ENCODE results near the gene M6PR.
"Not testable (repeated sequence)": the region's sequence is repeated elsewhere in the genome, so short reads cannot be mapped to it uniquely, and the experiment has no call there.

M6PR gene

GRCh38 chr12:8950702-8951478 is 1.4 kb upstream of the M6PR start:
- no peak for DNase-seq

DNA sequence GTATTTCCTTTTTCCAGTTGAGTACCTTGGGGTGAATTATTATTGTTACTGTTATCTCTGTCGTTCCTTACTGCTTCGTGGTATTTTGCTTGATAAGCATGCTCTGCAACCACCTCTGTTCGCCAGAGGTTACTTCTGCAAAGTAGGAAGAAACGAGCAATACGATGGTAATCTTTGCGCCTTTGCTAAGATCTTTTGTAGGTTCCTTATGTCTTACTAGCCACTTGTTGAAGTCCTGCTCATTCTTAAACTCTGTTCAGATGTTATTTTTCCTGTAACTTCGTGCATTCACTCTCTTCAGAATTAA is 729 bp upstream of the M6PR start:
- no peak for DNase-seq

GRCh38 chr12:8948701-8949341 is 624 bp downstream of the M6PR start:
- no peak for DNase-seq

- DNase-seq: no peak
Measured at GRCh38 chr12:8947737-8948136, 1.7 kb downstream of the M6PR start.

- DNase-seq: no peak
Measured at GRCh38 chr12:8946733-8947132, 2.7 kb downstream of the M6PR start.

DNA sequence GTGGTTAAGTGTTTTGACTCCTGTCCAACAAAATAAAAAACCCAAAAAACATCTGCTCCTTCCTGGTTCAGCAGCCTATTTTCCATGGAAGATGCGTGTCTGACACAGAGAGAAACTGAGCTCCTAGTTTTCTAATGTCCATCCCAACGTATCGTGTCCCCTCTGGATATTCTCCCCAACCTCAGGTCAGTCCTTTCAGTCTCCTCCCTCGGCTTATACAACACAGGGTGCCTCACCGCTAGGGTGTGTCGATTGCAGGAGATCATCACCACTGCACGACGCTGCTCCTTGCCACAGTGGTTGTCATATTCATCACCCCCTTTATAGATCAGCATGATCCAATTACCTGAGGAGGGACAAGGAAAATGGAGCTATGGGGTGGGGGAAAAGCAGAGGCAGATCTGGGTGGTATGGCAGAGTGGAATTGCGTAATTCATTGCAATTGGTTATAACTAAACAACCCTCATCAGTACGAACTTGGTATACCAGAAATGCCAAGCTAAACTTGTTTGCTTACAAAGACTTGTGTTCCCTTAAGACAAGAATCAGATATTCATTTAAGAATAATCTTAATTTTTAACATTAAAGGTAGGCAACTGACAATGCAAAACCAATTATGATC is 5.8 kb downstream of the M6PR start:
- no peak for DNase-seq

GRCh38 chr12:8941691-8942478 is 7.6 kb downstream of the M6PR start:
- DNase-seq: no peak

DNA sequence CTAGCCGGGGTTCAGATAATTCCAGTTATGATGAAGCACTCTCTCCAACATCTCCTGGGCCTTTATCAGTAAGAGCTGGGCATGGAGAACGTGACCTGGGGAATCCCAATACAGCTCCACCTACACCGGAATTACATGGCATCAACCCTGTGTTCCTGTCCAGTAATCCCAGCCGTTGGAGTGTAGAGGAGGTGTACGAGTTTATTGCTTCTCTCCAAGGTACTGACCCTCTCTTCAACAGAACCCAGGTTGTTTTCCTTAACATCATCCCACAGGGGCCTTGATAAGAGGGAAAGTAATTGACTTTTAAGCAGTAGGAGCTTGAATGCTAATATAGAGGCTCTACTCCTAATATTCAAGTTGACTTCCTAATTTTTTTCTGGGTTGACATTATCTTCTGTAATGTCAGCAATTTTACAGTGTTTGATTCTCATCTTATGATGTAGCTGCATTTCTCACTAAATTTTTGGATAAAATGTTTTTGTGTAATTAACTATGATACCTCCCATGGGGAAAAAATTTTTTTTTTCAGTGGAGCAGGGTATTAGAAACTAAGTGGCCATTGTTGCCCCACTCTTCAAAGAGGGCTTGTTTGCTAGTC is 11.5 kb downstream of the M6PR start:
- not testable (repeated sequence) for DNase-seq

DNA sequence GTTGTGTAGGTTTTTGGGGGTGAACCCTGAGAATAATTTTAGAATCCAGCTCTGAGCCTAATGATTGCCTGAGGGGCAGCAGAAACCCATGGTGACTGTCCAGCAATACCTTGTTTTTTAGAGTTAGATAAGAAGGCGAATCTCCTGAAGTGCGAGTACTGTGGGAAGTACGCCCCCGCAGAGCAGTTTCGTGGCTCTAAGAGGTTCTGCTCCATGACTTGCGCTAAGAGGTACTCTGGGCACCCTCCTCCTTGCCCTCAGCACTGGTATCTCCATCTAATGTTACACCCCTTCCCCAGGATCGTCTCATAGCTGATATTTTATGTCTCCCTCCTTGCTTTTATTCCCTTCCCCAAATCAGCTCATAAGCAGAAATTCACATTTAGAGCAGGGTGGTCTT is 12.7 kb downstream of the M6PR start:
- no peak for DNase-seq

DNA sequence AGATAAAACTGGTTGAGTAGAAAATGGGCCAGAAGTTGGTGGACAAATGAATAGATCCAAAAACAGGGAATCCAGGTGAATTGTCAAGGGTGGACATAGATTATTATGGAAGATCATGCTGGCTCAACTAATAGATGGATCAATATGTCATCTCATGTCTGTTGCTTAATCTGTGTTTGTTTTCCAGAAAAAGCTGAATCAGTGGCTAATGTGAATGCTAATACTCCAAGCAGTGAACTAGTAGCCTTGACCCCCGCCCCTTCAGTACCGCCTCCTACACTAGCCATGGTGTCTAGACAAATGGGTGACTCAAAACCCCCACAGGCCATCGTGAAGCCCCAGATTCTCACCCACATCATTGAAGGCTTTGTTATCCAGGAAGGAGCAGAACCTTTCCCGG is 15.4 kb downstream of the M6PR start:
- DNase-seq: not testable (repeated sequence)

DNA sequence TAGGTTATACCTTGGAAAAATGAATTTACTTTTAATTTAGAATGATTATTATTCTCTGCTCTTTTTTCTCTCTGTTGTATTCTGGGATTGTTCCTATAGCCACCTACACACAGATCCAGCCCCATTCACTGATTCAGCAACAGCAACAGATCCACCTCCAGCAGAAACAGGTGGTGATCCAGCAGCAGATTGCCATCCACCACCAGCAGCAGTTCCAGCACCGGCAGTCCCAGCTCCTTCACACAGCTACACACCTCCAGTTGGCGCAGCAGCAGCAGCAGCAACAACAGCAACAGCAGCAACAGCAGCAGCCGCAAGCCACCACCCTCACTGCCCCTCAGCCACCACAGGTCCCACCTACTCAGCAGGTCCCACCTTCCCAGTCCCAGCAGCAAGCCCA is 17.0 kb downstream of the M6PR start:
- DNase-seq: not testable (repeated sequence)

DNA sequence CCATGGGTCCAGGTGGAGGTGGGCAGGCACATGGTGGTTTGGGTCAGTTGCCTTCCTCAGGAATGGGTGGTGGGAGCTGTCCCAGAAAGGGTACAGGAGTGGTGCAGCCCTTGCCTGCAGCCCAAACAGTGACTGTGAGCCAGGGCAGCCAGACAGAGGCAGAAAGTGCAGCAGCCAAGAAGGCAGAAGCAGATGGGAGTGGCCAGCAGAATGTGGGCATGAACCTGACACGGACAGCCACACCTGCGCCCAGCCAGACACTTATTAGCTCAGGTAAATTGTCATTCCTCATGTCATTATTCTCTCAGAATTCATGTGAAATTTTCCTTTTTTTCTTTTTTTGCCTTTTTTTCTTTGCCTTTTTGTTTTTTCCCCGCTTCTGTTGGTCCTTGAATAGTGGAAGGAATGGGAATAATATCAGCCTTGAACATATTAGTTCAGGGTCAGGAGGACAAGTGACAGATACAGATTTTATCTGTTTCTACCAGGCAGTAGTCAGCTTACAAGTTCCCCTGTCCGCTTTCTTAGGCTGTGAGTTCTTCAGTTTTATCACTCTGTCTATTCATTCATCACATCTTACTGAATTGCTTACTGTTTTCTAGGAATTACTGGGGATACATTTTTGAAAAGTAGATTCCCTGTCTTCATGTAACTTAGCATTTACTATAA is 18.7 kb downstream of the M6PR start:
- DNase-seq: not testable (repeated sequence)

DNA sequence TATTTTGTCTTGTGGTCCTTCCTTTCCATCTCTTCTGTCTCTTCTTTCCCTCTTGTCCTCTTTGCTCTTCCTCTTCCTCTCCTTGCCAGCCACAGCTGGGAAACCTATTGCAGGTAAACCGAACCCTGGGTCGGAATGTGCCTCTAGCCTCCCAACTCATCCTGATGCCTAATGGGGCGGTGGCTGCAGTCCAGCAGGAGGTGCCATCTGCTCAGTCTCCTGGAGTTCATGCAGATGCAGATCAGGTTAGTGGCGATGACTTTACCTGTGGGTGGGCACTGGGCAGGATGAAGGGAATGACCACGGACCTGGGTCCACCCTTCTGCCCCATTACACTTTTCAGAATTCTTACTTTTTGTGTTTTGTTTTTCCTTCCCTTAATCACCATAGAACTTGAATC is 26.9 kb downstream of the M6PR start:
- no peak for DNase-seq

DNA sequence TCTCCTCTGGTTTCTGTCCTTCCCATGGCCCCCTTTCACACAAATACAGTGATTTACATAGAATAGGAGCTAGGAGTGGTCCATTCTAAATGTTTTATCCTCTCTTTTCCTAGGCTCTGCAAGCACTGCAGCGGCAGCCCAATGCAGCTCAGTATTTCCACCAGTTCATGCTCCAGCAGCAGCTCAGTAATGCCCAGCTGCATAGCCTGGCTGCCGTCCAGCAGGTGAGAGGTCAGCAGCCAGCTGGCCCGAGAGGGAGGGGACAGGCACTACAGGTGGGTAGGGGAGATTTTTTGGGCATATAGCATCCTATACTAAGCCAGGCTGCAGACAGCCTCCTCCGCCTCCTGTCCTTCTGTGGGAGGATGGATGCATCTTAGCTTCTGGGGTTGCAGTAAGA is 29.8 kb downstream of the M6PR start:
- not testable (repeated sequence) for DNase-seq

- DNase-seq: no peak
Measured at GRCh38 chr12:8917751-8918150, 31.7 kb downstream of the M6PR start.

- DNase-seq: no peak
Measured at GRCh38 chr12:8917031-8917430, 32.4 kb downstream of the M6PR start.

GRCh38 chr12:8916154-8916553 is 33.3 kb downstream of the M6PR start:
- no peak for DNase-seq

DNA sequence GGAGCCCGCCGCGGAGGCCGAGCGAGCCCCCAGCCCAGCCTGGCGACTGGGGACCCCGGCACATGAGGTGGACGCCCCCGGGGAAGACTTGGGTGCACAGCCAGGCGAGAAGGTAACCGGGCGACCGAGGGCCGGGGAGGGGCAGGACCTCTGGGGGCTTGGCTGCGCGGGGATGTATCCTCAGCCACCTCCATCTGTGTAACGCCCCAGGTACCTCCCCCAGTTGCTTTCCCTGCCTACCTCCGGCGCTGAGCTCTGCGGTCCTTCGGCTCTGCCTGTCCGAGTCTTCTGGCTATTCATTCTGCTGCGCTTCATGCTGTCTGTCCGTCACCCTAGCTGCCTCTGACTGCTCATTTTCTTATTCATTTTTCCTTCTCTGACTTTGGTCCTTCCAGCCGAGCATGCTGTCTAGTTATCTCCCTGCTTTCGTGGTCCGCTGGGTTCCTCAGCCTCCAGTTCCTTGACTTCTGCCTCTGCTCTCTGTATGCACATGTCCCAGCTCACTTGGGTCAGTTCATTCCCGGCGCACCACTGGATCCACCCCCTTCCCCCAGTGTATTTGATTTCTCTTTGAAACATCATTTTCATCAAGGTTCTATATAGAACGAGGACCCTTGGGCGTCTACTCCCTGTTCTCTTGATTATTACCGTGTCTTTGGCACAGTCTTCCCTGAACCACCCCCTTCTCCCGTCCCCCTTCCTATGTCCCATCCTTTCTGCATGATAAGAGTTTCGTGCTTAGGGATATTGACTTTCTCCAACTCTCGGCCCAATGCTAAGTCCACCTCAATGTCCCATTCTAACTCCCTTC is 34.5 kb downstream of the M6PR start:
- DNase-seq: peak; percentile 86

GRCh38 chr12:8914033-8914715 is 35.3 kb downstream of the M6PR start, which contains the start of gene PHC1:
PHC1 (plus strand) TSS chr12:8914509; CDS start chr12:8917678, 3,169 bp downstream.
- peak; percentile 88 for DNase-seq

DNA sequence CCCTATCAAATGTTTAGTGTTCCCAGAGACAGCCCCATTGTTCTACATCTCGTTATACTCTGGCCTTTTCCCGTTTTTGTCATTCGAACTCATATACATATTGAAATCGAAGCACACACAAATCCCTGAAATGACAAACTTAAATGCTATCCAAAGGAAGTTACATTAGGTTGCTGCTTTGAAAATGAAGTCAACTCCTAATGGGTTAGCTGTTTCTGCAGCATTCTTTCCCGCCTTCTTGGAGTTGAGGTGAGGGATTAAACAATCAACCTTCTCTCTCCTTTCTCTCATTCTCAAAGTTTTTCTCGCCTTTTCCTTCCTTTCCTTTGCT is 35.8 kb downstream of the M6PR start:
- DNase-seq: no peak

GRCh38 chr12:8912914-8913313 is 36.5 kb downstream of the M6PR start:
- no peak for DNase-seq
